ENCODE results near the gene GSG1L2. TPM values are rescaled to one million over a fixed set of nuclear protein-coding genes. Genes with fewer than 3 reads are reported as not detected.

Gene GSG1L2
- total and polyA plus RNA-seq, 2 experiments from 2014 or later, result not detected

- DNase-seq (ENCODE audit: low spot score), result peak; percentile 34
- Mint-ChIP-seq H3K9me3 (no peaks in the 10 kb centered on the region; the same call in 2 of the 3 replicates), H3K27ac (no peak overlapping the region)
Measured at GRCh38 chr17:9839433-9839832, 17.6 kb upstream of the GSG1L2 start.

More at GRCh38 chr17:9839433-9839832, 17.6 kb upstream of the GSG1L2 start:
- no peaks in the 10 kb centered on the region for H3K36me3 ChIP-seq (ENCODE audit: insufficient read depth)
- Mint-ChIP-seq H3K36me3 (ENCODE audit: low read depth) (no peaks in the 10 kb centered on the region; the same call in 2 of the 3 replicates), H3K4me3 (no peak overlapping the region; the same call in 2 of the 3 replicates), H3K27me3 (ENCODE audit: insufficient read depth, low read depth, poor library complexity) (peaks cover 10% of the 10 kb centered on the region), H3K4me1 (peaks cover 18% of the 10 kb centered on the region)
- H3K4me2 ChIP-seq, result peak overlapping the region; percentile 60; the same call in 1 of the 2 replicates
- H4K20me1 ChIP-seq (replicated peaks; ENCODE audit: insufficient read depth), result no peaks in the 10 kb centered on the region
- H2AFZ ChIP-seq, result peak overlapping the region; percentile 99; the same call in 1 of the 2 replicates
- no peaks in the 10 kb centered on the region for H3K79me2 ChIP-seq (replicated peaks; ENCODE audit: insufficient read depth)
- peaks cover 12% of the 10 kb centered on the region for H3K4me1 ChIP-seq (ENCODE audit: insufficient read depth)
- peak; percentile 79 for ATAC-seq
- TF ChIP-seq REST (IDR thresholded peaks at IDR 0.05; ENCODE audit: unreplicated experiment) (no peak), NANOG (IDR thresholded peaks at IDR 0.05; ENCODE audit: borderline replicate concordance) (no peak), EZH2 (IDR thresholded peaks at IDR 0.05; ENCODE audit: low read depth, unreplicated experiment) (no peak), CTCF (conservative IDR thresholded peaks at IDR 0.05; ENCODE audit: low read depth in 2 of 2) (peak in 1 of 2 experiments; percentile 54; a peak in 3 of 4 replicates), EZH2phosphoT487 (IDR thresholded peaks at IDR 0.05; ENCODE audit: unreplicated experiment) (no peak), JUNB (IDR thresholded peaks at IDR 0.05; ENCODE audit: unreplicated experiment) (no peak)
- no peak overlapping the region for H3K27ac ChIP-seq (ENCODE audit: low read depth)
- H3K27me3 ChIP-seq (ENCODE audit: insufficient read depth), result no peaks in the 10 kb centered on the region
- no peaks in the 10 kb centered on the region for H3F3A ChIP-seq (replicated peaks; ENCODE audit: low read depth)
- peaks cover 11% of the 10 kb centered on the region; the same call in 1 of the 2 replicates for H3K9me2 ChIP-seq (ENCODE audit: insufficient read depth)
- H3K4me3 ChIP-seq, result no peak overlapping the region

Data from GM23338 (cell line).